PFSK-1 (cell line): ENCODE data around the gene ARHGDIB.

Experiments used
- POLR2AphosphoS5 ChIP-seq: IDR thresholded peaks from 2 replicates; pipeline ENCODE4 v1.6.1; 2012; ENCODE audit warnings: low read depth, mild to moderate bottlenecking, control low read depth, low read length, moderate library complexity
- TAF1 ChIP-seq: IDR thresholded peaks from 2 replicates; pipeline ENCODE4 v1.6.1; 2012; ENCODE audit warnings: low read length, control low read depth, borderline replicate concordance; ENCODE audit not compliant: insufficient read depth
- TF ChIP-seq, protein P1 (sequence below), 2 experiments: IDR thresholded peaks; 2 replicates each; pipeline versions ENCODE4 v1.6.1 to v1.8.0; 2011 to 2012; ENCODE audit warnings: low read depth in 2 of 2, low read length in 2 of 2, control low read depth in 1 of 2, inconsistent platforms in 1 of 2, mild to moderate bottlenecking in 1 of 2, moderate library complexity in 1 of 2; ENCODE audit not compliant: insufficient read depth in 1 of 2

DNA sequence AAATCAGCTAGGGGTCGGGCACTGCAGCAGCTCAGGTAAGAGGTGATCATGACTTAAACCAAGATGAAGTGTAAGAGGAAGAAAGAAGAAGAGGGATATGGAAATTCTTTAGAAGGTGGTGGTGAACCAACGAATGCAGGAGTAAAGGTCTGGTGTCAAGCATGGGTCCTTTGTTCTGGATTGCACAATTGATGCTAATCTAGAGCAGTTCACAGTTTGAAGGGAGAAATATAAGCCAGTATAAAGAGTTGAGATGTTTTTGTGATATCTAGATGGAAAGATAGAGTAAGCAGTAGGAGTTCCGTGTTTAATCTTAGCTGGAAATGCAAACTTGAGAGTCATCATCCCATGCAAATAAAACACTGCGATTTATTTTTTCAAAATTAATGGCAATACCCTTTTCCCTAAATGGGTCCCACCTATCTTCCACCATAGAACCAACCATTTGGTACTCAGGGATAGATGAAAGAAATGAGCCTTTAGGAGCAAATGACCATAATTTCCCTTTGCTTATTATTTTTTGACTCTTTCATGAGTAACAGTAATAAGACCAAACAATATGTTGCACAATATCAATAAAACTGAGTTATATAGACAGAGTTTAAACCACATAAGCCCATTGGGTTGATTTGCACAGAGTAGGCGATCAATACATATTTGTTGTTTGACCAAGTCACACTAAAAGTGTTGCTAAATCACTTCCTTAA lies 60.7 kb downstream of the ARHGDIB start:
- TF ChIP-seq POLR2AphosphoS5 (no peak), TAF1 (no peak)
- TF ChIP-seq, protein P1, sequence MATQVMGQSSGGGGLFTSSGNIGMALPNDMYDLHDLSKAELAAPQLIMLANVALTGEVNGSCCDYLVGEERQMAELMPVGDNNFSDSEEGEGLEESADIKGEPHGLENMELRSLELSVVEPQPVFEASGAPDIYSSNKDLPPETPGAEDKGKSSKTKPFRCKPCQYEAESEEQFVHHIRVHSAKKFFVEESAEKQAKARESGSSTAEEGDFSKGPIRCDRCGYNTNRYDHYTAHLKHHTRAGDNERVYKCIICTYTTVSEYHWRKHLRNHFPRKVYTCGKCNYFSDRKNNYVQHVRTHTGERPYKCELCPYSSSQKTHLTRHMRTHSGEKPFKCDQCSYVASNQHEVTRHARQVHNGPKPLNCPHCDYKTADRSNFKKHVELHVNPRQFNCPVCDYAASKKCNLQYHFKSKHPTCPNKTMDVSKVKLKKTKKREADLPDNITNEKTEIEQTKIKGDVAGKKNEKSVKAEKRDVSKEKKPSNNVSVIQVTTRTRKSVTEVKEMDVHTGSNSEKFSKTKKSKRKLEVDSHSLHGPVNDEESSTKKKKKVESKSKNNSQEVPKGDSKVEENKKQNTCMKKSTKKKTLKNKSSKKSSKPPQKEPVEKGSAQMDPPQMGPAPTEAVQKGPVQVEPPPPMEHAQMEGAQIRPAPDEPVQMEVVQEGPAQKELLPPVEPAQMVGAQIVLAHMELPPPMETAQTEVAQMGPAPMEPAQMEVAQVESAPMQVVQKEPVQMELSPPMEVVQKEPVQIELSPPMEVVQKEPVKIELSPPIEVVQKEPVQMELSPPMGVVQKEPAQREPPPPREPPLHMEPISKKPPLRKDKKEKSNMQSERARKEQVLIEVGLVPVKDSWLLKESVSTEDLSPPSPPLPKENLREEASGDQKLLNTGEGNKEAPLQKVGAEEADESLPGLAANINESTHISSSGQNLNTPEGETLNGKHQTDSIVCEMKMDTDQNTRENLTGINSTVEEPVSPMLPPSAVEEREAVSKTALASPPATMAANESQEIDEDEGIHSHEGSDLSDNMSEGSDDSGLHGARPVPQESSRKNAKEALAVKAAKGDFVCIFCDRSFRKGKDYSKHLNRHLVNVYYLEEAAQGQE (IDR thresholded peaks at IDR 0.05; ENCODE audit: insufficient read depth in 1 of 2, low read depth in 2 of 2, low read length in 2 of 2), result no peak
